ENCODE data around the gene WDR33. TPM values are rescaled to one million over a fixed set of nuclear protein-coding genes. Genes with fewer than 3 reads are reported as not detected.
"Not testable (repeated sequence)": the region's sequence is repeated elsewhere in the genome, so short reads cannot be mapped to it uniquely, and the experiment has no call there.

WDR33 gene
- total RNA-seq, 2 experiments from 2014 or later: 70.7 to 96.6 TPM

DNA sequence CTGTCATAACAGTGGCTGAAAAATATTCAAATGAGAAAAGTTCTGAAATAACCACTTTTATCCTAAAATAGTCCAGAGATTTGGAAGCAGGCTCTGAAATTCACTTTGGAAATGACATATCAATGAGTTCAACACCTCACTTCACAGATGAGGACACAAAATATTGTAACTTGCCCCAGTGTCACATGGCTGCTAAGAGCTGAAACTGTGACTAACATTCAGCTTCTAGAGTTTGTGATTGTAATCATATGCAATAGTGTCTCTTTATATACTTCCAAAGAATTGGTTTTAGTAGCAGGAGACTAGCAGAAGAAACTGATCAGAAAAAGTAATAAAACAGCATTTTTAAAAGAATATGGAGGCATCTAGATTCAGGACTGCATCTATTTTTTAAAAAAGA is 57.6 kb downstream of the WDR33 start:
- H2AFZ ChIP-seq (ENCODE audit: low read length): no peak overlapping the region
- H3K27ac ChIP-seq (ENCODE audit: low read depth, low read length, poor library complexity, severe bottlenecking): no peak overlapping the region
- POLR2A ChIA-PET: interaction anchor here (0.6 kb wide), 1 partner anchor 15 kb away, joined by 3 read pairs; no protein-coding TSS in a partner anchor
- intact Hi-C loops (cut with micrococcal nuclease; ENCODE audit: unreplicated experiment): no loop called here
- peaks cover 13% of the 10 kb centered on the region for H3K4me1 ChIP-seq (ENCODE audit: insufficient read depth, low read length, poor library complexity, severe bottlenecking)
- H3K79me2 ChIP-seq (ENCODE audit: insufficient read depth, low read depth, low read length): no peaks in the 10 kb centered on the region
- no peak for DNase-seq (ENCODE audit: low spot score)
- no TSS peak for BruUV-seq (replicated peaks)
- H3K4me2 ChIP-seq (ENCODE audit: low read length): no peak overlapping the region
- H3K36me3 ChIP-seq (ENCODE audit: insufficient read depth, low read length): peaks cover 82% of the 10 kb centered on the region
- no peak for TF ChIP-seq EZH2phosphoT487 (IDR thresholded peaks at IDR 0.05; ENCODE audit: borderline replicate concordance, low read depth, low read length)
- TF ChIP-seq, protein P1, sequence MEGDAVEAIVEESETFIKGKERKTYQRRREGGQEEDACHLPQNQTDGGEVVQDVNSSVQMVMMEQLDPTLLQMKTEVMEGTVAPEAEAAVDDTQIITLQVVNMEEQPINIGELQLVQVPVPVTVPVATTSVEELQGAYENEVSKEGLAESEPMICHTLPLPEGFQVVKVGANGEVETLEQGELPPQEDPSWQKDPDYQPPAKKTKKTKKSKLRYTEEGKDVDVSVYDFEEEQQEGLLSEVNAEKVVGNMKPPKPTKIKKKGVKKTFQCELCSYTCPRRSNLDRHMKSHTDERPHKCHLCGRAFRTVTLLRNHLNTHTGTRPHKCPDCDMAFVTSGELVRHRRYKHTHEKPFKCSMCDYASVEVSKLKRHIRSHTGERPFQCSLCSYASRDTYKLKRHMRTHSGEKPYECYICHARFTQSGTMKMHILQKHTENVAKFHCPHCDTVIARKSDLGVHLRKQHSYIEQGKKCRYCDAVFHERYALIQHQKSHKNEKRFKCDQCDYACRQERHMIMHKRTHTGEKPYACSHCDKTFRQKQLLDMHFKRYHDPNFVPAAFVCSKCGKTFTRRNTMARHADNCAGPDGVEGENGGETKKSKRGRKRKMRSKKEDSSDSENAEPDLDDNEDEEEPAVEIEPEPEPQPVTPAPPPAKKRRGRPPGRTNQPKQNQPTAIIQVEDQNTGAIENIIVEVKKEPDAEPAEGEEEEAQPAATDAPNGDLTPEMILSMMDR (conservative IDR thresholded peaks at IDR 0.05; ENCODE audit: low read length): no peak
- CTCF ChIA-PET (ENCODE audit: unreplicated experiment): no interaction called here
- no peaks in the 10 kb centered on the region for H3K9me2 ChIP-seq (ENCODE audit: insufficient read depth, low read length)
- H3K4me3 ChIP-seq (ENCODE audit: low read depth, low read length, poor library complexity, severe bottlenecking): no peak overlapping the region
- no peaks in the 10 kb centered on the region for H3K9me3 ChIP-seq (ENCODE audit: low read length)
- no peaks in the 10 kb centered on the region for H4K20me1 ChIP-seq (ENCODE audit: insufficient read depth, low read length)

DNA sequence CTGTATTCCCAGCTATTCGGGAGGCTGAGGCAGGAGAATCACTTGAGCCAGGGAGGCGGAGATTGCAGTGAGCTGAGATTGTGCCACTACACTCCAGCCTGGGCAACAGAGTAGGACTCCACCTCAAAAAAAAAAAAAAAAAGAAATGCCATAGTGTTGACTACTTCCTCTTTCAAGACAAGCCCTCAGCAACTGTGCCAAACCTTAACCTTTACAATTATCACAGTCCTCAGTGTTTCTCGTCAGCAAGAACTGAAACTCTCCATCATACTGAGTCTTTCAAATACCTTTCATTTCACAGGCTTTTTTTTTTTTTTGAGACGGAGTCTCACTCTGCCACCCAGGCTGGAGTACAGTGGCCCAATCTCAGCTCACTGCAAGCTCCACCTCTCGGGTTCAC is 61.4 kb downstream of the WDR33 start:
- Histone ChIP-seq H3K27ac (ENCODE audit: low read depth, low read length, poor library complexity, severe bottlenecking) (peak overlapping the region; percentile 62), H3K4me2 (ENCODE audit: low read length) (peak overlapping the region; percentile 25), H3K36me3 (ENCODE audit: insufficient read depth, low read length) (peaks cover 83% of the 10 kb centered on the region), H3K4me1 (ENCODE audit: insufficient read depth, low read length, poor library complexity, severe bottlenecking) (peaks cover 13% of the 10 kb centered on the region)
- CTCF ChIA-PET (ENCODE audit: unreplicated experiment); H3K4me3 ChIP-seq (ENCODE audit: low read depth, low read length, poor library complexity, severe bottlenecking); H3K9me3 ChIP-seq (ENCODE audit: low read length); H4K20me1 ChIP-seq (ENCODE audit: insufficient read depth, low read length); H3K79me2 ChIP-seq (ENCODE audit: insufficient read depth, low read depth, low read length); H3K9me2 ChIP-seq (ENCODE audit: insufficient read depth, low read length); BruUV-seq (replicated peaks); H2AFZ ChIP-seq (ENCODE audit: low read length): not testable (repeated sequence)
- POLR2A ChIA-PET: interaction anchor here (0.6 to 2.5 kb wide), 11 partner anchors 17 to 204 kb away, joined by 3 to 10 read pairs (median 4); no protein-coding TSS in a partner anchor
- DNase-seq (ENCODE audit: low spot score): peak; percentile 86
- intact Hi-C loops (cut with micrococcal nuclease; ENCODE audit: unreplicated experiment): loop anchor here (2.0 kb wide), 1 partner anchor 47 kb away; no protein-coding TSS in a partner anchor

DNA sequence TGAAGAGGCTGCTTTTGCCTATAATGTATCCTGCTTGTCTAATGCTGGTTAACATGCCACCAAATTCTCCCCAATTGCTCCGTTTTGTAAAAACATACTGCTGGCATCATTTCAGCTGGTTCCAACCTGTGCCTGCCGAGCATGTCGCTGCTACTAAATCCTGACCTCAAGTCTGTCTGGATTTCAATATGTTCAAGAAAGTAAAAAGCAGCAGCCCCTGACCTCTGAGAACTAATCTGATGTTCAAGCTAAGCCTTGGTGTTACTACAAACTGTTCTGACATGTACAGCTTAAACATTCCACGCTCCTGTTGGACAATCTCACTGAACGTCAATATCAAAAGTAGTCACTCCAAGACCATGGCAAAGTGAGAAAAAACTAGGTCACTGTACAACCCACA is 63.4 kb downstream of the WDR33 start:
- TF ChIP-seq EZH2phosphoT487 (IDR thresholded peaks at IDR 0.05; ENCODE audit: borderline replicate concordance, low read depth, low read length): no peak
- TF ChIP-seq, protein P1 (conservative IDR thresholded peaks at IDR 0.05; ENCODE audit: low read length): no peak
- CTCF ChIA-PET (ENCODE audit: unreplicated experiment): no interaction called here
- BruUV-seq (replicated peaks): TSS peak; percentile 28

More for the DNA sequence above, 63.4 kb downstream of the WDR33 start:
- Histone ChIP-seq H3K4me2 (ENCODE audit: low read length) (no peak overlapping the region), H3K4me3 (ENCODE audit: low read depth, low read length, poor library complexity, severe bottlenecking) (no peak overlapping the region), H3K4me1 (ENCODE audit: insufficient read depth, low read length, poor library complexity, severe bottlenecking) (peaks cover 13% of the 10 kb centered on the region), H3K79me2 (ENCODE audit: insufficient read depth, low read depth, low read length) (0 out of 2 replicates have a peak, but pooled peaks cover 5% of the 10 kb centered on the region), H3K27ac (ENCODE audit: low read depth, low read length, poor library complexity, severe bottlenecking) (no peak overlapping the region), H4K20me1 (ENCODE audit: insufficient read depth, low read length) (no peaks in the 10 kb centered on the region), H2AFZ (ENCODE audit: low read length) (no peak overlapping the region), H3K9me2 (ENCODE audit: insufficient read depth, low read length) (no peaks in the 10 kb centered on the region), H3K36me3 (ENCODE audit: insufficient read depth, low read length) (peaks cover 82% of the 10 kb centered on the region), H3K9me3 (ENCODE audit: low read length) (no peaks in the 10 kb centered on the region)
- DNase-seq (ENCODE audit: low spot score): no peak
- intact Hi-C loops (cut with micrococcal nuclease; ENCODE audit: unreplicated experiment): loop anchor here (2.0 kb wide), 1 partner anchor 45 kb away; no protein-coding TSS in a partner anchor
- POLR2A ChIA-PET: no interaction called here

Data from OCI-LY7 (cell line).